ENCODE results near the gene MORN1.

The MORN1 gene

GRCh38 chr1:2336499-2336898, 54.9 kb downstream of the MORN1 start:
- TF ChIP-seq SPI1 (IDR thresholded peaks at IDR 0.05; ENCODE audit: borderline replicate concordance, low read depth) (no peak), CTCF (IDR thresholded peaks at IDR 0.05; ENCODE audit: insufficient read depth, low read length) (no peak), REST (IDR thresholded peaks at IDR 0.05; ENCODE audit: insufficient replicate concordance, low read depth) (no peak), POLR2AphosphoS5 (IDR thresholded peaks at IDR 0.05; ENCODE audit: low read depth) (no peak), GABPA (IDR thresholded peaks at IDR 0.05; ENCODE audit: low read depth) (no peak)
- H3K27me3 ChIP-seq (ENCODE audit: insufficient read depth, poor library complexity, severe bottlenecking) = no peaks in the 10 kb centered on the region
- H3K4me3 ChIP-seq (replicated peaks; ENCODE audit: insufficient read depth, low read length) = no peak overlapping the region
- no peak overlapping the region for H3K27ac ChIP-seq (replicated peaks)
- no peak for DNase-seq (ENCODE audit: low read depth in 1 of 2, low spot score in 1 of 2)

GRCh38 chr1:2335721-2336455, 55.5 kb downstream of the MORN1 start:
- no peak for DNase-seq (ENCODE audit: low read depth in 1 of 2, low spot score in 1 of 2)
- no peaks in the 10 kb centered on the region for H3K27me3 ChIP-seq (ENCODE audit: insufficient read depth, poor library complexity, severe bottlenecking)
- no peak overlapping the region for H3K4me3 ChIP-seq (replicated peaks; ENCODE audit: insufficient read depth, low read length)
- no peak overlapping the region for H3K27ac ChIP-seq (replicated peaks)
- TF ChIP-seq CTCF (IDR thresholded peaks at IDR 0.05; ENCODE audit: insufficient read depth, low read length) (no peak), SPI1 (IDR thresholded peaks at IDR 0.05; ENCODE audit: borderline replicate concordance, low read depth) (no peak), GABPA (IDR thresholded peaks at IDR 0.05; ENCODE audit: low read depth) (no peak), REST (IDR thresholded peaks at IDR 0.05; ENCODE audit: insufficient replicate concordance, low read depth) (no peak), POLR2AphosphoS5 (IDR thresholded peaks at IDR 0.05; ENCODE audit: low read depth) (no peak)

GRCh38 chr1:2334883-2335534, 56.3 kb downstream of the MORN1 start:
- DNase-seq (ENCODE audit: low read depth in 1 of 2, low spot score in 1 of 2) = no peak
- Histone ChIP-seq H3K27me3 (ENCODE audit: insufficient read depth, poor library complexity, severe bottlenecking) (no peaks in the 10 kb centered on the region), H3K4me3 (replicated peaks; ENCODE audit: insufficient read depth, low read length) (no peak overlapping the region), H3K27ac (replicated peaks) (no peak overlapping the region)
- TF ChIP-seq POLR2AphosphoS5 (IDR thresholded peaks at IDR 0.05; ENCODE audit: low read depth) = no peak
- no peak for TF ChIP-seq SPI1 (IDR thresholded peaks at IDR 0.05; ENCODE audit: borderline replicate concordance, low read depth)
- TF ChIP-seq REST (IDR thresholded peaks at IDR 0.05; ENCODE audit: insufficient replicate concordance, low read depth) = no peak
- no peak for TF ChIP-seq CTCF (IDR thresholded peaks at IDR 0.05; ENCODE audit: insufficient read depth, low read length)
- no peak for TF ChIP-seq GABPA (IDR thresholded peaks at IDR 0.05; ENCODE audit: low read depth)

Data from HL-60 (cell line).